PC-3 (cell line): Measurements from ENCODE around the gene CCDC83. TPM values are rescaled to one million over a fixed set of nuclear protein-coding genes. Genes with fewer than 3 reads are reported as not detected.

Source experiments
- ATAC-seq: fragments of 200-7000 bp; cut with Tn5 transposase; 2 replicates; pipeline ENCODE4 v1.9.1; 2020; ENCODE audit warnings: mild to moderate bottlenecking, moderate library complexity
- BruUV-seq: library from RNA; stranded (reverse); fragments of 400-500 nt; replicated peaks from 2 replicates; lab custom pipeline; 2021; lab: Mats Ljungman, UMichigan
- CTCF ChIA-PET: fragments of 300-600 bp; sonication (Branson Sonifier 250); formaldehyde crosslinking; loops from one replicate; lab custom pipeline; 2022; ENCODE audit warnings: antibody characterized with exemption; lab: Charles Lee
- POLR2A ChIA-PET: fragments of 300-600 bp; sonication (Branson Sonifier 250); formaldehyde crosslinking; loops from one replicate; lab custom pipeline; 2022; ENCODE audit warnings: antibody characterized with exemption; ENCODE audit not compliant: unreplicated experiment; lab: Charles Lee
- DNase-seq: peaks from one replicate; pipeline ENCODE4 v3.0.0-alpha.2; 2015
- H2AFZ ChIP-seq: fragments of 300-600 bp; sonication (generic); 2 replicates; pipeline ENCODE4 v1.6.0; 2016; ENCODE audit warnings: antibody characterized with exemption, low read length
- H3F3A ChIP-seq: fragments of 300-600 bp; sonication (generic); one replicate; pipeline ENCODE4 v1.6.0; 2017; ENCODE audit warnings: antibody characterized with exemption, low read length, control low read depth, mild to moderate bottlenecking; ENCODE audit not compliant: unreplicated experiment
- H3K27ac ChIP-seq: fragments of 300-600 bp; sonication (generic); 2 replicates; pipeline ENCODE4 v1.5.1; 2016; ENCODE audit warnings: mild to moderate bottlenecking, low read length
- H3K27me3 ChIP-seq: fragments of 300-600 bp; sonication (generic); 2 replicates; pipeline ENCODE4 v1.6.1; 2016; ENCODE audit warnings: low read length, mixed read lengths
- H3K36me3 ChIP-seq: fragments of 300-600 bp; sonication (generic); 2 replicates; pipeline ENCODE4 v1.6.1; 2016; ENCODE audit warnings: low read depth, mixed run types, low read length, mixed read lengths
- H3K4me1 ChIP-seq: fragments of 300-600 bp; sonication (generic); 2 replicates; pipeline ENCODE4 v1.5.1; 2016; ENCODE audit warnings: low read length; ENCODE audit not compliant: insufficient read depth
- H3K4me2 ChIP-seq: fragments of 300-600 bp; sonication (generic); 2 replicates; pipeline ENCODE4 v1.6.0; 2016; ENCODE audit warnings: low read length
- H3K4me3 ChIP-seq: fragments of 300-600 bp; sonication (generic); 2 replicates; pipeline ENCODE4 v1.5.1; 2016; ENCODE audit warnings: mild to moderate bottlenecking, low read length, mixed read lengths
- H3K79me2 ChIP-seq: fragments of 300-600 bp; sonication (generic); 2 replicates; pipeline ENCODE4 v1.6.1; 2017; ENCODE audit warnings: low read length, mixed read lengths
- H3K9ac ChIP-seq: fragments of 300-600 bp; sonication (generic); 2 replicates; pipeline ENCODE4 v1.6.0; 2016; ENCODE audit warnings: mild to moderate bottlenecking, low read length
- H3K9me2 ChIP-seq: fragments of 300-600 bp; sonication (generic); replicated peaks from 2 replicates; pipeline ENCODE4 v1.6.1; 2016; ENCODE audit warnings: mixed run types, low read length, mixed read lengths
- H3K9me3 ChIP-seq: fragments of 300-600 bp; sonication (generic); 2 replicates; pipeline ENCODE4 v1.6.1; 2016; ENCODE audit warnings: low read length, mixed read lengths
- H4K20me1 ChIP-seq: fragments of 300-600 bp; sonication (generic); 2 replicates; pipeline ENCODE4 v1.6.1; 2016; ENCODE audit warnings: low read length, mixed read lengths
- CTCF ChIP-seq: fragments of 300-600 bp; sonication (generic); conservative IDR thresholded peaks from 2 replicates; pipeline ENCODE4 v1.5.1; 2017; ENCODE audit warnings: antibody characterized with exemption, low read depth, mild to moderate bottlenecking, low read length
- EZH2 ChIP-seq: fragments of 300-600 bp; sonication (generic); IDR thresholded peaks from one replicate; pipeline ENCODE4 v1.6.1; 2017; ENCODE audit warnings: antibody characterized with exemption, mild to moderate bottlenecking, low read length; ENCODE audit not compliant: unreplicated experiment
- EZH2phosphoT487 ChIP-seq: fragments of 300-600 bp; sonication (generic); IDR thresholded peaks from 2 replicates; pipeline ENCODE4 v1.6.1; 2018; ENCODE audit warnings: mild to moderate bottlenecking, antibody characterized with exemption, low read length, borderline replicate concordance
- intact Hi-C: fragments of 100-400 bp; cut with micrococcal nuclease; formaldehyde crosslinking; loops from 2 replicates; pipeline ENCODE4 v1.9.0; 2023
- total RNA-seq: library from RNA; depleted of rRNA; stranded (reverse); fragments of >200 nt; gene quantifications from 2 replicates; pipeline ENCODE4 v1.2.3, GENCODE V29; 2014

CCDC83 gene
- total RNA-seq, 1 experiment from 2014 or later: 0.22 TPM

GRCh38 chr11:85889676-85890579 is 34.7 kb downstream of the CCDC83 start:
- intact Hi-C loops: no loop called here
- H3K9me3 ChIP-seq: no peaks in the 10 kb centered on the region
- H3K4me1 ChIP-seq: peaks cover 27% of the 10 kb centered on the region
- H3K27ac ChIP-seq: peak overlapping the region; percentile 34
- peak overlapping the region; percentile 44 for H2AFZ ChIP-seq
- H3K27me3 ChIP-seq: no peaks in the 10 kb centered on the region
- POLR2A ChIA-PET: interaction anchor here (0.7 kb wide), 1 partner anchor 62 kb away, joined by 3 read pairs; no protein-coding TSS in a partner anchor
- no peaks in the 10 kb centered on the region for H3F3A ChIP-seq
- H3K4me3 ChIP-seq: peak overlapping the region; percentile 11; the same call in 1 of the 2 replicates
- no peaks in the 10 kb centered on the region for H3K9me2 ChIP-seq
- peak overlapping the region; percentile 64 for H3K4me2 ChIP-seq
- BruUV-seq: no TSS peak
- no peaks in the 10 kb centered on the region for H3K36me3 ChIP-seq
- ATAC-seq (peak; percentile 100), DNase-seq (peak; percentile 97)
- TF ChIP-seq EZH2: no peak
- no peak for TF ChIP-seq EZH2phosphoT487
- TF ChIP-seq CTCF: no peak
- H3K9ac ChIP-seq: no peak overlapping the region
- no peaks in the 10 kb centered on the region for H3K79me2 ChIP-seq
- CTCF ChIA-PET: interaction anchor here (0.6 kb wide), 2 partner anchors 49 to 1390 kb away, joined by 3 read pairs; no protein-coding TSS in a partner anchor
- H4K20me1 ChIP-seq: no peaks in the 10 kb centered on the region

GRCh38 chr11:85893395-85893794 is 38.2 kb downstream of the CCDC83 start:
- Histone ChIP-seq H3K27me3 (no peaks in the 10 kb centered on the region), H2AFZ (no peak overlapping the region), H3K4me1 (peaks cover 25% of the 10 kb centered on the region), H3K9ac (no peak overlapping the region), H3K4me2 (no peak overlapping the region), H3K79me2 (no peaks in the 10 kb centered on the region), H3K36me3 (no peaks in the 10 kb centered on the region), H3K9me2 (no peaks in the 10 kb centered on the region), H3K4me3 (no peak overlapping the region), H3F3A (no peaks in the 10 kb centered on the region), H4K20me1 (no peaks in the 10 kb centered on the region), H3K9me3 (no peaks in the 10 kb centered on the region), H3K27ac (no peak overlapping the region)
- TF ChIP-seq EZH2: no peak
- TF ChIP-seq EZH2phosphoT487: no peak
- no peak for TF ChIP-seq CTCF
- DNase-seq: no peak
- intact Hi-C loops: no loop called here
- no TSS peak for BruUV-seq
- ChIA-PET CTCF (no interaction called here), POLR2A (no interaction called here)
- no peak for ATAC-seq

GRCh38 chr11:85896876-85897275 is 41.7 kb downstream of the CCDC83 start:
- Histone ChIP-seq H2AFZ (no peak overlapping the region), H4K20me1 (no peaks in the 10 kb centered on the region), H3F3A (no peaks in the 10 kb centered on the region), H3K27me3 (no peaks in the 10 kb centered on the region), H3K36me3 (no peaks in the 10 kb centered on the region), H3K4me3 (no peak overlapping the region), H3K79me2 (no peaks in the 10 kb centered on the region), H3K27ac (no peak overlapping the region), H3K9me3 (no peaks in the 10 kb centered on the region), H3K4me2 (no peak overlapping the region), H3K9me2 (no peaks in the 10 kb centered on the region), H3K4me1 (no peaks in the 10 kb centered on the region), H3K9ac (no peak overlapping the region)
- intact Hi-C loops: no loop called here
- no TSS peak for BruUV-seq
- no peak for ATAC-seq
- POLR2A ChIA-PET: no interaction called here
- TF ChIP-seq EZH2phosphoT487 (no peak), EZH2 (no peak), CTCF (no peak)
- CTCF ChIA-PET: no interaction called here
- no peak for DNase-seq
